IMR-90 (cell line): ENCODE results near the gene DEDD2. TPM values are rescaled to one million over a fixed set of nuclear protein-coding genes. Genes with fewer than 3 reads are reported as not detected.

Experiments used
- ATAC-seq: fragments of 200-7000 bp; cut with Tn5 transposase; 2 replicates; pipeline ENCODE4 v1.9.1; 2020; ENCODE audit warnings: low read depth, mild to moderate bottlenecking, moderate library complexity
- BruUV-seq: library from RNA; stranded (reverse); fragments of 400-500 nt; replicated peaks from 2 replicates; lab custom pipeline; 2021; lab: Mats Ljungman, UMichigan
- CTCF ChIA-PET: fragments of 300-600 bp; formaldehyde crosslinking; extraction: SDS; loops from one replicate; lab custom pipeline; 2021; ENCODE audit warnings: antibody characterized with exemption; lab: Yijun Ruan, JAX
- POLR2A ChIA-PET: fragments of 300-600 bp; sonication (Branson Sonifier 250); formaldehyde crosslinking; loops from one replicate; lab custom pipeline; 2022; ENCODE audit warnings: antibody characterized with exemption; ENCODE audit not compliant: unreplicated experiment; lab: Charles Lee
- DNase-seq: peaks from one replicate; pipeline ENCODE4 v3.0.0; 2013
- H2AFZ ChIP-seq: replicated peaks from 2 replicates; pipeline ENCODE3; 2013; ENCODE audit warnings: low read length, mild to moderate bottlenecking; ENCODE audit not compliant: poor library complexity
- H2AK5ac ChIP-seq: 2 replicates; pipeline ENCODE4 v1.6.1; 2013; ENCODE audit warnings: low read depth, low read length, inconsistent platforms
- H2AK9ac ChIP-seq: replicated peaks from 2 replicates; pipeline ENCODE3; 2013; ENCODE audit warnings: mild to moderate bottlenecking, low read depth, low read length, moderate library complexity; ENCODE audit not compliant: poor library complexity
- H2BK120ac ChIP-seq: 2 replicates; pipeline ENCODE4 v1.6.1; 2013; ENCODE audit warnings: low read depth, low read length, inconsistent platforms
- H2BK15ac ChIP-seq: 3 replicates; pipeline ENCODE4 v1.6.1; 2013; ENCODE audit warnings: low read depth, low read length, inconsistent platforms
- H2BK20ac ChIP-seq: 2 replicates; pipeline ENCODE4 v1.6.1; 2013; ENCODE audit warnings: low read depth, mild to moderate bottlenecking, inconsistent platforms, low read length, moderate library complexity
- H2BK5ac ChIP-seq: 2 replicates; pipeline ENCODE4 v1.6.1; 2013; ENCODE audit warnings: mild to moderate bottlenecking, low read depth, low read length, inconsistent platforms; ENCODE audit not compliant: poor library complexity, severe bottlenecking
- H3K14ac ChIP-seq: replicated peaks from 2 replicates; pipeline ENCODE4 v1.6.1; 2013; ENCODE audit warnings: low read depth, low read length, inconsistent platforms
- H3K18ac ChIP-seq: 2 replicates; pipeline ENCODE4 v1.6.1; 2013; ENCODE audit warnings: low read depth, low read length, control low read depth
- H3K23ac ChIP-seq: 2 replicates; pipeline ENCODE4 v1.6.1; 2013; ENCODE audit warnings: low read depth, low read length, inconsistent platforms
- H3K27ac ChIP-seq: 2 replicates; pipeline ENCODE4 v1.5.1; 2013; ENCODE audit warnings: mild to moderate bottlenecking, control low read depth, low read length; ENCODE audit not compliant: insufficient read depth
- H3K27me3 ChIP-seq: 2 replicates; pipeline ENCODE4 v1.6.1; 2013; ENCODE audit warnings: low read length; ENCODE audit not compliant: control insufficient read depth, insufficient read depth
- H3K36me3 ChIP-seq: 2 replicates; pipeline ENCODE4 v1.6.1; 2013; ENCODE audit warnings: low read length, mixed read lengths; ENCODE audit not compliant: control insufficient read depth, insufficient read depth
- H3K4ac ChIP-seq: 2 replicates; pipeline ENCODE4 v1.6.1; 2013; ENCODE audit warnings: low read depth, low read length, inconsistent platforms
- H3K4me1 ChIP-seq: 2 replicates; pipeline ENCODE4 v1.6.1; 2013; ENCODE audit warnings: low read length, mixed read lengths; ENCODE audit not compliant: control insufficient read depth, insufficient read depth
- H3K4me2 ChIP-seq: 2 replicates; pipeline ENCODE4 v1.6.1; 2013; ENCODE audit warnings: low read depth, mild to moderate bottlenecking, control low read depth, low read length, moderate library complexity
- H3K4me3 ChIP-seq: 2 replicates; pipeline ENCODE4 v1.5.1; 2013; ENCODE audit warnings: low read depth, mild to moderate bottlenecking, control low read depth, low read length, moderate library complexity; ENCODE audit not compliant: insufficient read depth
- H3K56ac ChIP-seq: 2 replicates; pipeline ENCODE4 v1.6.1; 2013; ENCODE audit warnings: low read length, inconsistent platforms; ENCODE audit not compliant: insufficient read depth; ENCODE audit errors: extremely low read depth
- H3K79me1 ChIP-seq, 2 experiments: 2 replicates each; pipeline ENCODE4 v1.6.1; 2013; ENCODE audit warnings: low read length in 2 of 2, inconsistent platforms in 1 of 2, low read depth in 1 of 2
- H3K9ac ChIP-seq: 2 replicates; pipeline ENCODE4 v1.6.1; 2013; ENCODE audit warnings: low read depth, low read length, control low read depth
- H3K9me1 ChIP-seq: 2 replicates; pipeline ENCODE4 v1.6.1; 2013; ENCODE audit warnings: low read length, inconsistent platforms; ENCODE audit not compliant: insufficient read depth
- H3K9me3 ChIP-seq: 2 replicates; pipeline ENCODE4 v1.6.1; 2013; ENCODE audit warnings: low read length; ENCODE audit not compliant: control insufficient read depth, insufficient read depth
- H4K20me1 ChIP-seq: 2 replicates; pipeline ENCODE4 v1.6.1; 2013; ENCODE audit warnings: low read length, inconsistent platforms; ENCODE audit not compliant: insufficient read depth
- H4K5ac ChIP-seq: 2 replicates; pipeline ENCODE4 v1.6.1; 2013; ENCODE audit warnings: mild to moderate bottlenecking, low read depth, low read length, control low read depth
- H4K8ac ChIP-seq, 2 experiments: 2 replicates each; pipeline ENCODE4 v1.6.1; 2013; ENCODE audit warnings: low read depth in 2 of 2, low read length in 2 of 2, control low read depth in 1 of 2, inconsistent platforms in 1 of 2
- H4K91ac ChIP-seq: 2 replicates; pipeline ENCODE4 v1.6.1; 2013; ENCODE audit warnings: low read depth, low read length, inconsistent platforms; ENCODE audit not compliant: insufficient read depth
- ELK1 ChIP-seq: fragments of 150-350 bp; IDR thresholded peaks from 2 replicates; pipeline ENCODE4 v1.6.1; 2016; ENCODE audit warnings: low read depth, mild to moderate bottlenecking, low read length, moderate library complexity, borderline replicate concordance
- FOS ChIP-seq: fragments of 150-350 bp; IDR thresholded peaks from 2 replicates; pipeline ENCODE4 v1.6.1; 2016; ENCODE audit warnings: low read depth, low read length
- MAFK ChIP-seq: IDR thresholded peaks from 2 replicates; pipeline ENCODE4 v1.6.1; 2012; ENCODE audit warnings: low read depth, low read length, improper control_type of control experiment
- MAZ ChIP-seq: IDR thresholded peaks from 2 replicates; pipeline ENCODE4 v1.6.1; 2012; ENCODE audit warnings: low read depth, mild to moderate bottlenecking, low read length, improper control_type of control experiment, moderate library complexity, borderline replicate concordance
- MXI1 ChIP-seq: IDR thresholded peaks from 2 replicates; pipeline ENCODE4 v1.6.1; 2012; ENCODE audit warnings: low read depth, mild to moderate bottlenecking, low read length, moderate library complexity, borderline replicate concordance
- NFE2L2 ChIP-seq: fragments of 150-350 bp; IDR thresholded peaks from 2 replicates; pipeline ENCODE4 v1.6.1; 2016; ENCODE audit warnings: low read depth, mild to moderate bottlenecking, low read length
- POLR2A ChIP-seq: IDR thresholded peaks from 2 replicates; pipeline ENCODE4 v1.6.1; 2012; ENCODE audit warnings: mild to moderate bottlenecking, low read depth, low read length
- RCOR1 ChIP-seq: IDR thresholded peaks from 2 replicates; pipeline ENCODE4 v1.6.1; 2012; ENCODE audit warnings: mild to moderate bottlenecking, low read length, improper control_type of control experiment; ENCODE audit not compliant: insufficient replicate concordance
- RFX5 ChIP-seq: IDR thresholded peaks from 2 replicates; pipeline ENCODE4 v1.8.0; 2012; ENCODE audit warnings: low read depth, mild to moderate bottlenecking, low read length, moderate library complexity
- SMC3 ChIP-seq: fragments of 150-350 bp; IDR thresholded peaks from 2 replicates; pipeline ENCODE4 v1.6.1; 2016; ENCODE audit warnings: low read depth, mild to moderate bottlenecking, antibody characterized with exemption, low read length, moderate library complexity
- USF2 ChIP-seq: fragments of 150-350 bp; IDR thresholded peaks from 2 replicates; pipeline ENCODE4 v1.6.1; 2017; ENCODE audit warnings: mild to moderate bottlenecking, antibody characterized with exemption, low read length, low read depth
- WGBS, 2 experiments: methylation state at CpG; one replicate each; pipeline versions ENCODE4 v1.1.5 to v1.1.7; 2013; ENCODE audit warnings: missing lambda C conversion rate in 2 of 2; ENCODE audit not compliant: insufficient read length in 1 of 2; ENCODE audit errors: extremely low coverage in 2 of 2; 5-methylcytosine and 5-hydroxymethylcytosine counted together
- dilution Hi-C: fragments of 300-500 bp; cut with HindIII; formaldehyde crosslinking; loops from one replicate; pipeline ENCODE4 v1.14.3; 2018; ENCODE audit warnings: low sequenced_read_pairs; ENCODE audit not compliant: unreplicated experiment
- in situ Hi-C: fragments of 300-500 bp; cut with MboI; formaldehyde crosslinking; loops from 3 replicates; pipeline ENCODE4 v1.14.3; 2019; ENCODE audit warnings: low sequenced_read_pairs, inconsistent platforms, mixed read lengths
- intact Hi-C: fragments of 100-400 bp; cut with micrococcal nuclease; formaldehyde crosslinking; loops from 2 replicates; pipeline ENCODE4 v1.10.0; 2022
- polyA plus RNA-seq, 3 experiments: library from polyadenylated mRNA; depleted of rRNA; stranded (reverse); fragments of >200 nt; gene quantifications; 2 replicates each; pipeline ENCODE4 v1.2.3, GENCODE V29; 2012; ENCODE audit warnings: low replicate concordance in 1 of 3
- total RNA-seq: library from RNA; depleted of rRNA; stranded (reverse); fragments of >200 nt; gene quantifications from 2 replicates; pipeline ENCODE4 v1.2.3, GENCODE V29; 2012

Gene DEDD2
- total and polyA plus RNA-seq, 2 of the 4 experiments (the other 2 are of a cell fraction), result 8.2 to 21.0 TPM

GRCh38 chr19:42151782-42152684 is 65.4 kb downstream of the DEDD2 start:
- Histone ChIP-seq H2AK5ac (no peak overlapping the region), H3K27me3 (peaks cover 91% of the 10 kb centered on the region), H3K79me1 (no peaks in the 10 kb centered on the region), H3K4me1 (no peaks in the 10 kb centered on the region), H3K4me3 (no peak overlapping the region), H4K5ac (no peak overlapping the region), H4K8ac (no peak overlapping the region), H3K27ac (no peak overlapping the region), H3K4me2 (no peak overlapping the region), H3K9me3 (no peaks in the 10 kb centered on the region; the same call in 1 of the 2 replicates), H3K23ac (no peak overlapping the region), H2AFZ (no peak overlapping the region), H2BK120ac (no peak overlapping the region), H2BK5ac (no peak overlapping the region), H3K9me1 (no peaks in the 10 kb centered on the region), H3K14ac (no peak overlapping the region), H3K36me3 (no peaks in the 10 kb centered on the region), H4K20me1 (0 out of 2 replicates have a peak, but pooled peaks cover 6% of the 10 kb centered on the region), H4K91ac (no peak overlapping the region), H3K18ac (no peak overlapping the region), H3K9ac (no peak overlapping the region), H3K56ac (no peak overlapping the region), H2BK20ac (no peak overlapping the region), H2AK9ac (no peak overlapping the region), H3K4ac (no peak overlapping the region), H2BK15ac (no peak overlapping the region)
- dilution Hi-C loops, result no loop called here
- ChIA-PET POLR2A (no interaction called here), CTCF (no interaction called here)
- in situ Hi-C loops, result no loop called here
- 44% methylated on average over 3 of the region's 20 CpGs; no CpG with 5 or more reads in 1 of the 2 experiments for WGBS, 2 experiments
- ATAC-seq (no peak), DNase-seq (no peak)
- intact Hi-C loops, result no loop called here
- BruUV-seq, result no TSS peak
- TF ChIP-seq USF2, result no peak
- TF ChIP-seq NFE2L2, result no peak
- TF ChIP-seq RCOR1, result no peak
- no peak for TF ChIP-seq MAFK
- TF ChIP-seq ELK1, result no peak
- no peak for TF ChIP-seq SMC3
- no peak for TF ChIP-seq MXI1
- no peak for TF ChIP-seq RFX5
- TF ChIP-seq MAZ, result no peak
- no peak for TF ChIP-seq FOS
- no peak for TF ChIP-seq POLR2A
